Testis (tissue), 3 donors: Measurements from ENCODE around the gene TBL1X. TPM values are rescaled to one million over a fixed set of nuclear protein-coding genes. Genes with fewer than 3 reads are reported as not detected.

Source experiments
- DNase-seq: peaks from one replicate; pipeline ENCODE4 v3.0.0-alpha.2; 2019
- H3K27ac ChIP-seq, 2 donors: fragments of 200-600 bp; sonication (generic); one replicate each; pipeline ENCODE4 v1.5.1; 2019
- H3K27me3 ChIP-seq: fragments of 200-600 bp; sonication (generic); one replicate; pipeline ENCODE4 v1.5.1; 2019
- H3K36me3 ChIP-seq: fragments of 200-600 bp; sonication (generic); one replicate; pipeline ENCODE4 v1.5.1; 2017; ENCODE audit warnings: low read depth; ENCODE audit errors: missing control alignments
- H3K4me1 ChIP-seq: fragments of 200-600 bp; sonication (generic); one replicate; pipeline ENCODE4 v1.5.1; 2019
- H3K4me3 ChIP-seq, 2 donors: fragments of 200-600 bp; sonication (generic); one replicate each; pipeline ENCODE4 v1.5.1; 2017 to 2019
- H3K9me3 ChIP-seq: fragments of 200-600 bp; sonication (generic); one replicate; pipeline ENCODE4 v1.5.1; 2017
- CTCF ChIP-seq, 3 experiments: fragments of 450-650 bp in 2 of 3; fragments of 200-600 bp in 1 of 3; sonication (generic) in 1 of 3; IDR thresholded peaks; one replicate each; pipeline ENCODE4 v1.5.1; 2016 to 2019; ENCODE audit warnings: antibody characterized with exemption in 3 of 3, mild to moderate bottlenecking in 2 of 3, moderate library complexity in 1 of 3
- POLR2A ChIP-seq: fragments of 450-650 bp; IDR thresholded peaks from one replicate; pipeline ENCODE4 v1.6.1; 2017; ENCODE audit warnings: antibody characterized with exemption, mild to moderate bottlenecking, moderate library complexity
- WGBS, 2 donors: methylation state at CpG; one replicate each; pipeline ENCODE4 v1.1.5; 2018; 5-methylcytosine and 5-hydroxymethylcytosine counted together
- intact Hi-C: fragments of 100-400 bp; cut with DNase I; formaldehyde crosslinking; loops from one replicate; pipeline ENCODE4 v1.15.1; 2023; ENCODE audit warnings: low total_unique reads
- polyA plus RNA-seq: library from polyadenylated mRNA; stranded (reverse); fragments of 350-450 nt; fragmentation: Illumina TruSeq; extraction: RNeasy Lipid Tissue Mini Kit (QIAGEN cat#74804); gene quantifications from one replicate; pipeline ENCODE4 v1.2.3, GENCODE V29; 2014; ENCODE audit warnings: low read depth, low replicate concordance; ENCODE audit not compliant: insufficient read depth
- total RNA-seq, 2 donors: library from RNA; depleted of rRNA; stranded (reverse); fragments of >200 nt; gene quantifications; one replicate each; pipeline ENCODE4 v1.2.3, GENCODE V29; 2016

Gene TBL1X
- total and polyA plus RNA-seq, 3 donors from 2014 or later = 24.0 to 69.2 (median 48.1) TPM

- Histone ChIP-seq H3K4me1 (peaks cover 3% of the 10 kb centered on the region), H3K9me3 (no peaks in the 10 kb centered on the region), H3K36me3 (no peaks in the 10 kb centered on the region), H3K27me3 (no peaks in the 10 kb centered on the region), H3K27ac (no peak overlapping the region), H3K4me3 (no peak overlapping the region)
- TF ChIP-seq CTCF (IDR thresholded peaks at IDR 0.05) (no peak), POLR2A (no peak)
- intact Hi-C loops = no loop called here
- no peak for DNase-seq
- 72 to 81% methylated on average over 3 of the region's 3 CpGs for WGBS, 2 donors
These were observed 46.1 kb downstream of the TBL1X start for GRCh38 chrX:9510980-9511379.

GRCh38 chrX:9515489-9515888, 50.6 kb downstream of the TBL1X start:
- TF ChIP-seq POLR2A = no peak
- no peak for TF ChIP-seq CTCF (IDR thresholded peaks at IDR 0.05)
- Histone ChIP-seq H3K27ac (no peak overlapping the region), H3K36me3 (no peaks in the 10 kb centered on the region), H3K27me3 (no peaks in the 10 kb centered on the region), H3K4me3 (no peak overlapping the region), H3K9me3 (no peaks in the 10 kb centered on the region), H3K4me1 (peaks cover 3% of the 10 kb centered on the region)
- DNase-seq = no peak
- intact Hi-C loops = no loop called here
- WGBS, 2 donors = 42 to 47% methylated on average over 7 to 10 of the region's 10 CpGs

GRCh38 chrX:9515973-9516538, 51.2 kb downstream of the TBL1X start:
- H3K27me3 ChIP-seq = no peaks in the 10 kb centered on the region

GRCh38 chrX:9516635-9517034, 51.8 kb downstream of the TBL1X start:
- Histone ChIP-seq H3K4me3 (no peak overlapping the region), H3K4me1 (peaks cover 3% of the 10 kb centered on the region), H3K36me3 (no peaks in the 10 kb centered on the region), H3K27me3 (no peaks in the 10 kb centered on the region), H3K9me3 (no peaks in the 10 kb centered on the region), H3K27ac (no peak overlapping the region)
- DNase-seq = no peak
- TF ChIP-seq CTCF (IDR thresholded peaks at IDR 0.05) (no peak), POLR2A (no peak)
- intact Hi-C loops = no loop called here
- WGBS, 2 donors = 44 to 45% methylated on average over 3 of the region's 3 CpGs

More at GRCh38 chrX:9515973-9516538, 51.2 kb downstream of the TBL1X start:
- 35 to 42% methylated on average over 4 of the region's 4 CpGs for WGBS, 2 donors
- no peaks in the 10 kb centered on the region for H3K9me3 ChIP-seq
- DNase-seq = peak; percentile 27
- no peaks in the 10 kb centered on the region for H3K36me3 ChIP-seq
- no peak for TF ChIP-seq CTCF (IDR thresholded peaks at IDR 0.05)
- no peak for TF ChIP-seq POLR2A
- H3K4me1 ChIP-seq = peaks cover 3% of the 10 kb centered on the region
- intact Hi-C loops = no loop called here
- H3K4me3 ChIP-seq = no peak overlapping the region
- no peak overlapping the region for H3K27ac ChIP-seq

GRCh38 chrX:9518051-9518450, 53.2 kb downstream of the TBL1X start:
- Histone ChIP-seq H3K27me3 (no peaks in the 10 kb centered on the region), H3K36me3 (no peaks in the 10 kb centered on the region), H3K4me1 (peaks cover 3% of the 10 kb centered on the region), H3K27ac (no peak overlapping the region), H3K9me3 (no peaks in the 10 kb centered on the region), H3K4me3 (no peak overlapping the region)
- no peak for TF ChIP-seq POLR2A
- no peak for TF ChIP-seq CTCF (IDR thresholded peaks at IDR 0.05)
- WGBS, 2 donors = 100% methylated on average over 4 of the region's 4 CpGs
- intact Hi-C loops = no loop called here
- no peak for DNase-seq
